HepG2 (cell line): ENCODE data around the gene TBC1D2B. TPM values are rescaled to one million over a fixed set of nuclear protein-coding genes. Genes with fewer than 3 reads are reported as not detected.

Experiments
- CEBPG ChIP-seq: IDR thresholded peaks from 2 replicates; pipeline ENCODE4 v1.6.1; 2016
- GABPB1 ChIP-seq: IDR thresholded peaks from 2 replicates; pipeline ENCODE4 v1.6.1; 2016; ENCODE audit warnings: mild to moderate bottlenecking, missing genetic modification reagents, moderate library complexity, missing compliant biosample characterization
- GTF3A ChIP-seq: sonication (generic); formaldehyde crosslinking; conservative IDR thresholded peaks from 2 replicates; pipeline ENCODE4 v1.4.0; 2020; ENCODE audit warnings: mild to moderate bottlenecking, missing genetic modification reagents
- KDM2A ChIP-seq: sonication (generic); formaldehyde crosslinking; IDR thresholded peaks from 2 replicates; pipeline ENCODE4 v1.4.0; 2020; ENCODE audit warnings: low read depth, missing genetic modification reagents, borderline replicate concordance
- LCORL ChIP-seq, 2 experiments: fragments of 450-650 bp in 1 of 2; sonication (generic) in 1 of 2; formaldehyde crosslinking in 1 of 2; IDR thresholded peaks; 2 replicates each; pipeline versions ENCODE4 v1.5.0 to v1.6.1; 2017 to 2020; ENCODE audit warnings: antibody characterized with exemption in 1 of 2, missing genetic modification reagents in 1 of 2
- MAFG ChIP-seq: sonication (generic); formaldehyde crosslinking; IDR thresholded peaks from 2 replicates; pipeline ENCODE4 v1.5.1; 2020; ENCODE audit warnings: mild to moderate bottlenecking, missing genetic modification reagents
- MXI1 ChIP-seq: IDR thresholded peaks from 3 replicates; pipeline ENCODE4 v1.6.1; 2012; ENCODE audit warnings: low read depth, low read length, inconsistent platforms, borderline replicate concordance
- MYC ChIP-seq: sonication (generic); formaldehyde crosslinking; IDR thresholded peaks from 2 replicates; pipeline ENCODE4 v1.9.0; 2021; ENCODE audit warnings: missing genetic modification reagents, borderline replicate concordance
- PAX8 ChIP-seq: sonication (generic); formaldehyde crosslinking; IDR thresholded peaks from 2 replicates; pipeline ENCODE4 v1.8.0; 2022; ENCODE audit warnings: mild to moderate bottlenecking, missing genetic modification reagents, borderline replicate concordance
- SRF ChIP-seq: IDR thresholded peaks from 2 replicates; pipeline ENCODE4 v1.6.1; 2011; ENCODE audit warnings: mild to moderate bottlenecking, low read depth, low read length, moderate library complexity
- ZBTB7B ChIP-seq: sonication (generic); formaldehyde crosslinking; IDR thresholded peaks from 2 replicates; pipeline ENCODE4 v1.4.0; 2020; ENCODE audit warnings: missing genetic modification reagents
- ZNF292 ChIP-seq: sonication (generic); formaldehyde crosslinking; IDR thresholded peaks from 2 replicates; pipeline ENCODE4 v1.8.1; 2022; ENCODE audit warnings: mild to moderate bottlenecking, low read depth, missing genetic modification reagents, borderline replicate concordance
- ZNF766 ChIP-seq: sonication (generic); formaldehyde crosslinking; IDR thresholded peaks from 2 replicates; pipeline ENCODE4 v1.5.0; 2020; ENCODE audit warnings: missing genetic modification reagents, borderline replicate concordance
- ZNF782 ChIP-seq: sonication (generic); formaldehyde crosslinking; IDR thresholded peaks from 2 replicates; pipeline ENCODE4 v1.4.0; 2020; ENCODE audit warnings: missing genetic modification reagents, mild to moderate bottlenecking, borderline replicate concordance
- ZNF788 ChIP-seq: sonication (generic); formaldehyde crosslinking; IDR thresholded peaks from 2 replicates; pipeline ENCODE4 v1.5.0; 2020; ENCODE audit warnings: mild to moderate bottlenecking, missing genetic modification reagents, borderline replicate concordance
- ZNF883 ChIP-seq: sonication (generic); formaldehyde crosslinking; IDR thresholded peaks from 2 replicates; pipeline ENCODE4 v1.5.1; 2020; ENCODE audit warnings: mild to moderate bottlenecking, missing genetic modification reagents; ENCODE audit errors: not compliant biosample characterization
- polyA plus RNA-seq, 8 experiments: library from polyadenylated mRNA; depleted of rRNA in 3 of 8; stranded (reverse) in 7 of 8; unstranded in 1 of 8; fragments of >200 nt; fragmentation: Illumina TruSeq in 4 of 8; extraction: Trizol in 4 of 8; gene quantifications; 2 replicates each; pipeline versions ENCODE4 v1.2.1 to v1.2.3, GENCODE V29; 2011 to 2016; ENCODE audit warnings: low read depth in 4 of 8, missing spikeins in 1 of 8, mixed read lengths in 1 of 8; ENCODE audit not compliant: insufficient read depth in 1 of 8
- total RNA-seq, 5 experiments: library from RNA; depleted of rRNA; stranded (reverse); fragments of >200 nt; fragmentation: Illumina TruSeq; extraction: Trizol; gene quantifications; 2 replicates each; pipeline ENCODE4 v1.2.3, GENCODE V29; 2016; ENCODE audit warnings: low read depth in 1 of 5
- TF ChIP-seq, protein P1 (sequence below): IDR thresholded peaks from 2 replicates; pipeline ENCODE4 v1.6.1; 2016
- TF ChIP-seq, protein P2 (sequence below): sonication (generic); formaldehyde crosslinking; IDR thresholded peaks from 2 replicates; pipeline ENCODE4 v1.4.0; 2020; ENCODE audit warnings: missing genetic modification reagents, mild to moderate bottlenecking, borderline replicate concordance
- TF ChIP-seq, protein P3 (sequence below): IDR thresholded peaks from 2 replicates; pipeline ENCODE4 v1.6.1; 2016; ENCODE audit warnings: low read depth, control low read depth
- TF ChIP-seq, protein P4 (sequence below): sonication (generic); formaldehyde crosslinking; IDR thresholded peaks from 2 replicates; pipeline ENCODE4 v1.5.1; 2020; ENCODE audit warnings: mild to moderate bottlenecking, moderate library complexity, missing genetic modification reagents
- TF ChIP-seq, protein P5 (sequence below): sonication (generic); formaldehyde crosslinking; IDR thresholded peaks from 2 replicates; pipeline ENCODE4 v1.4.0; 2020; ENCODE audit warnings: mild to moderate bottlenecking, missing genetic modification reagents

The TBC1D2B gene
- total and polyA plus RNA-seq, 2 of the 13 experiments (the other 11 are each of a cell fraction or from before 2014, with no cell fraction given): 10.1 to 14.4 TPM

DNA sequence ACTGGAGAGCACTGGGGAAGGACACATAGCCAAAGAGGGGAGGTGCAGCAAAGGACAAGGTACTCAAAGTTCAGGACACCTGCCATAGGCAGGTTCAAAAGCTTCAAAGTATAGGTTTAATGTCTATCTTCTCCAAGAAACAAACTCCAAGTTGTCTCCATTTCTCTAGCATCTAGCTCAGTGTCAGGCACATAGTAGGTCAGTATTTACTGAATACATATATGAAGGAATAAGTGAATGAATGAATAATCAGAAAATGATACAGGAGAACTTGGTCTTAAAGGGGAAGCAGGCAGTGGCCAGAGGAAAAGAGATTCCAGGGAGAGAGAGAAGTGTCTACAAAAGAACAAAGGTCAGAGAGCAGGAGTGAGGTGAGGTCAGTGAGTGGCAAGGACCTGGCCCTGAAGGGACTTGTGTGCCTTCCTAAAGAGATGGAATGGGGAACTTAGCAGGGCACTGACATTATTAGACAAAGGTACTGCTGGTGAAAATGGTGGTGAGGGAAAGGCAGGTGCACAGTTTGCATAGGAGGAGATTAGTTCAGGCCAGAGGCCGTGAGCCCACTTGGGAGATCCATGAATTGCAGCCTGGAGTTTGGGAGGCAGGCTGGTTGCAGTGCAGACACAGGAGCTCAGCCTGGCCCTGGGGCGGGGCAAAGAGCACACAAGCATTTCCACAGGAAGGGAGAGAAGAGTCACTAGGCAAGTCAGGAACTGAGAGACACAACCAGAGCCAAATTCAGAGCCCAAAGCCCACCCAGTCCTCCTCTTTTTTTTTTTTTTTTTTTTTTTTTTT lies 21.4 kb downstream of the TBC1D2B start (continued):
- TF ChIP-seq, protein P1, sequence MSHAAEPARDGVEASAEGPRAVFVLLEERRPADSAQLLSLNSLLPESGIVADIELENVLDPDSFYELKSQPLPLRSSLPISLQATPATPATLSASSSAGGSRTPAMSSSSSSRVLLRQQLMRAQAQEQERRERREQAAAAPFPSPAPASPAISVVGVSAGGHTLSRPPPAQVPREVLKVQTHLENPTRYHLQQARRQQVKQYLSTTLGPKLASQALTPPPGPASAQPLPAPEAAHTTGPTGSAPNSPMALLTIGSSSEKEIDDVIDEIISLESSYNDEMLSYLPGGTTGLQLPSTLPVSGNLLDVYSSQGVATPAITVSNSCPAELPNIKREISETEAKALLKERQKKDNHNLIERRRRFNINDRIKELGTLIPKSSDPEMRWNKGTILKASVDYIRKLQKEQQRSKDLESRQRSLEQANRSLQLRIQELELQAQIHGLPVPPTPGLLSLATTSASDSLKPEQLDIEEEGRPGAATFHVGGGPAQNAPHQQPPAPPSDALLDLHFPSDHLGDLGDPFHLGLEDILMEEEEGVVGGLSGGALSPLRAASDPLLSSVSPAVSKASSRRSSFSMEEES: no peak
- TF ChIP-seq MXI1: no peak
- no peak for TF ChIP-seq ZNF883 (CRISPR knock-in tag)
- TF ChIP-seq GABPB1 (CRISPR knock-in tag): no peak
- TF ChIP-seq PAX8: no peak
- TF ChIP-seq CEBPG: 0 out of 2 replicates have a peak, but pooled peaks have one; percentile 2
- TF ChIP-seq KDM2A (CRISPR knock-in tag): 0 out of 2 replicates have a peak, but pooled peaks have one; percentile 22
- TF ChIP-seq SRF: no peak
- TF ChIP-seq, protein P2, sequence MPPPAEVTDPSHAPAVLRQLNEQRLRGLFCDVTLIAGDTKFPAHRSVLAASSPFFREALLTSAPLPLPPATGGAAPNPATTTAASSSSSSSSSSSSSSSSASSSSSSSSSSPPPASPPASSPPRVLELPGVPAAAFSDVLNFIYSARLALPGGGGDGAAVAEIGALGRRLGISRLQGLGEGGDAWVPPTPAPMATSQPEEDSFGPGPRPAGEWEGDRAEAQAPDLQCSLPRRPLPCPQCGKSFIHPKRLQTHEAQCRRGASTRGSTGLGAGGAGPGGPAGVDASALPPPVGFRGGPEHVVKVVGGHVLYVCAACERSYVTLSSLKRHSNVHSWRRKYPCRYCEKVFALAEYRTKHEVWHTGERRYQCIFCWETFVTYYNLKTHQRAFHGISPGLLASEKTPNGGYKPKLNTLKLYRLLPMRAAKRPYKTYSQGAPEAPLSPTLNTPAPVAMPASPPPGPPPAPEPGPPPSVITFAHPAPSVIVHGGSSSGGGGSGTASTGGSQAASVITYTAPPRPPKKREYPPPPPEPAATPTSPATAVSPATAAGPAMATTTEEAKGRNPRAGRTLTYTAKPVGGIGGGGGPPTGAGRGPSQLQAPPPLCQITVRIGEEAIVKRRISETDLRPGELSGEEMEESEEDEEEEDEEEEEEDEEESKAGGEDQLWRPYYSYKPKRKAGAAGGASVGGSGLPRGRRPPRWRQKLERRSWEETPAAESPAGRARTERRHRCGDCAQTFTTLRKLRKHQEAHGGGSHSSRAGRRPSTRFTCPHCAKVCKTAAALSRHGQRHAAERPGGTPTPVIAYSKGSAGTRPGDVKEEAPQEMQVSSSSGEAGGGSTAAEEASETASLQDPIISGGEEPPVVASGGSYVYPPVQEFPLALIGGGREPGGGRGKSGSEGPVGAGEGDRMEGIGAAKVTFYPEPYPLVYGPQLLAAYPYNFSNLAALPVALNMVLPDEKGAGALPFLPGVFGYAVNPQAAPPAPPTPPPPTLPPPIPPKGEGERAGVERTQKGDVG (CRISPR knock-in tag): no peak
- TF ChIP-seq ZNF766 (CRISPR knock-in tag): no peak
- TF ChIP-seq, protein P3, sequence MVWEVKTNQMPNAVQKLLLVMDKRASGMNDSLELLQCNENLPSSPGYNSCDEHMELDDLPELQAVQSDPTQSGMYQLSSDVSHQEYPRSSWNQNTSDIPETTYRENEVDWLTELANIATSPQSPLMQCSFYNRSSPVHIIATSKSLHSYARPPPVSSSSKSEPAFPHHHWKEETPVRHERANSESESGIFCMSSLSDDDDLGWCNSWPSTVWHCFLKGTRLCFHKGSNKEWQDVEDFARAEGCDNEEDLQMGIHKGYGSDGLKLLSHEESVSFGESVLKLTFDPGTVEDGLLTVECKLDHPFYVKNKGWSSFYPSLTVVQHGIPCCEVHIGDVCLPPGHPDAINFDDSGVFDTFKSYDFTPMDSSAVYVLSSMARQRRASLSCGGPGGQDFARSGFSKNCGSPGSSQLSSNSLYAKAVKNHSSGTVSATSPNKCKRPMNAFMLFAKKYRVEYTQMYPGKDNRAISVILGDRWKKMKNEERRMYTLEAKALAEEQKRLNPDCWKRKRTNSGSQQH (CRISPR knock-in tag): no peak
- peak; percentile 51; the same call in 1 of the 2 replicates for TF ChIP-seq ZNF788 (CRISPR knock-in tag)
- TF ChIP-seq ZNF782 (CRISPR knock-in tag): no peak
- peak; percentile 96 for TF ChIP-seq ZNF292 (CRISPR knock-in tag)
- TF ChIP-seq, protein P4, sequence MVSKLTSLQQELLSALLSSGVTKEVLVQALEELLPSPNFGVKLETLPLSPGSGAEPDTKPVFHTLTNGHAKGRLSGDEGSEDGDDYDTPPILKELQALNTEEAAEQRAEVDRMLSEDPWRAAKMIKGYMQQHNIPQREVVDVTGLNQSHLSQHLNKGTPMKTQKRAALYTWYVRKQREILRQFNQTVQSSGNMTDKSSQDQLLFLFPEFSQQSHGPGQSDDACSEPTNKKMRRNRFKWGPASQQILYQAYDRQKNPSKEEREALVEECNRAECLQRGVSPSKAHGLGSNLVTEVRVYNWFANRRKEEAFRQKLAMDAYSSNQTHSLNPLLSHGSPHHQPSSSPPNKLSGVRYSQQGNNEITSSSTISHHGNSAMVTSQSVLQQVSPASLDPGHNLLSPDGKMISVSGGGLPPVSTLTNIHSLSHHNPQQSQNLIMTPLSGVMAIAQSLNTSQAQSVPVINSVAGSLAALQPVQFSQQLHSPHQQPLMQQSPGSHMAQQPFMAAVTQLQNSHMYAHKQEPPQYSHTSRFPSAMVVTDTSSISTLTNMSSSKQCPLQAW (CRISPR knock-in tag): 0 out of 2 replicates have a peak, but pooled peaks have one; percentile 25
- no peak for TF ChIP-seq MAFG (CRISPR knock-in tag)
- TF ChIP-seq, protein P5, sequence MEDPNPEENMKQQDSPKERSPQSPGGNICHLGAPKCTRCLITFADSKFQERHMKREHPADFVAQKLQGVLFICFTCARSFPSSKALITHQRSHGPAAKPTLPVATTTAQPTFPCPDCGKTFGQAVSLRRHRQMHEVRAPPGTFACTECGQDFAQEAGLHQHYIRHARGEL: no peak
- no peak for TF ChIP-seq GTF3A (CRISPR knock-in tag)
- TF ChIP-seq MYC (CRISPR knock-in tag): peak; percentile 16; the same call in 1 of the 2 replicates
- peak; percentile 56; the same call in 1 of the 2 replicates for TF ChIP-seq ZBTB7B (CRISPR knock-in tag)
- TF ChIP-seq LCORL (IDR thresholded peaks at IDR 0.05): no peak
- peak; percentile 47; the same call in 1 of the 2 replicates for TF ChIP-seq LCORL (CRISPR knock-in tag; IDR thresholded peaks at IDR 0.05)
